ENCODE results near the gene ARPP19. TPM values are rescaled to one million over a fixed set of nuclear protein-coding genes. Genes with fewer than 3 reads are reported as not detected.

ARPP19 gene
- polyA plus RNA-seq, 1 donor from 2014 or later, result 254 TPM

DNA sequence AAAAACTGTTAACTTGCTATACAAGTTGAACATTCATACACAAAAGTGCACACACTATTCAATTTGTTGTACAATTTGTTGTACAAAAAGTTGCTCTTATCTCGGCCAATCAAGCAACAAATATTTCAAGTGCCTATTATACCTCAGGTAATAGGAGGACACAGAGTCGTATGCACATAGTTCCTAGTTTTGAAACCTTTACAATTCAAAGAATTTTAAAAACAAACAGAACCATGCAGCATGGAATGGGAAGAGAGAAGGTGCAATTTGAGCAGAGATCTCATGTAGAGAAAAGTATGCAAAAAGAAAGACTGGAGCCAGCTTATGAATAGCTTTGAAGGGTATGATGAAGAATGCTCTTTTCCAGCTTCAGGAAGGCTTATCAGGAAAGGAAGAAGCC, 46.5 kb upstream of the ARPP19 start:
- Histone ChIP-seq H3K79me2 (replicated peaks; ENCODE audit: insufficient read depth, low read length) (no peaks in the 10 kb centered on the region), H3K36me3 (ENCODE audit: insufficient read depth, low read length) (no peaks in the 10 kb centered on the region), H3K4me2 (ENCODE audit: low read length) (no peak overlapping the region), H2AFZ (ENCODE audit: low read depth, low read length) (no peak overlapping the region), H4K20me1 (ENCODE audit: insufficient read depth) (no peaks in the 10 kb centered on the region), H3K9me3 (ENCODE audit: low read length) (no peaks in the 10 kb centered on the region), H3K27me3 (ENCODE audit: insufficient read depth, low read depth, low read length) (no peaks in the 10 kb centered on the region), H3K4me3 (ENCODE audit: low read length) (no peak overlapping the region), H3K27ac (ENCODE audit: low read length) (no peak overlapping the region), H3K9ac (ENCODE audit: low read length) (no peak overlapping the region), H3K9me2 (ENCODE audit: insufficient read depth, low read length) (no peaks in the 10 kb centered on the region), H3F3A (ENCODE audit: insufficient read depth, low read length, poor library complexity, severe bottlenecking) (no peaks in the 10 kb centered on the region)
- TF ChIP-seq EZH2 (IDR thresholded peaks at IDR 0.05; ENCODE audit: borderline replicate concordance, insufficient read depth, low read length, poor library complexity, severe bottlenecking) (no peak), MXI1 (conservative IDR thresholded peaks at IDR 0.05; ENCODE audit: poor library complexity, severe bottlenecking) (no peak), RAD21 (conservative IDR thresholded peaks at IDR 0.05) (no peak), POLR2AphosphoS5 (IDR thresholded peaks at IDR 0.05) (no peak), EP300 (conservative IDR thresholded peaks at IDR 0.05; ENCODE audit: poor library complexity, severe bottlenecking) (no peak), TAF1 (IDR thresholded peaks at IDR 0.05; ENCODE audit: low read depth) (no peak), SMC3 (conservative IDR thresholded peaks at IDR 0.05; ENCODE audit: poor library complexity) (no peak)
- TF ChIP-seq, protein P1, sequence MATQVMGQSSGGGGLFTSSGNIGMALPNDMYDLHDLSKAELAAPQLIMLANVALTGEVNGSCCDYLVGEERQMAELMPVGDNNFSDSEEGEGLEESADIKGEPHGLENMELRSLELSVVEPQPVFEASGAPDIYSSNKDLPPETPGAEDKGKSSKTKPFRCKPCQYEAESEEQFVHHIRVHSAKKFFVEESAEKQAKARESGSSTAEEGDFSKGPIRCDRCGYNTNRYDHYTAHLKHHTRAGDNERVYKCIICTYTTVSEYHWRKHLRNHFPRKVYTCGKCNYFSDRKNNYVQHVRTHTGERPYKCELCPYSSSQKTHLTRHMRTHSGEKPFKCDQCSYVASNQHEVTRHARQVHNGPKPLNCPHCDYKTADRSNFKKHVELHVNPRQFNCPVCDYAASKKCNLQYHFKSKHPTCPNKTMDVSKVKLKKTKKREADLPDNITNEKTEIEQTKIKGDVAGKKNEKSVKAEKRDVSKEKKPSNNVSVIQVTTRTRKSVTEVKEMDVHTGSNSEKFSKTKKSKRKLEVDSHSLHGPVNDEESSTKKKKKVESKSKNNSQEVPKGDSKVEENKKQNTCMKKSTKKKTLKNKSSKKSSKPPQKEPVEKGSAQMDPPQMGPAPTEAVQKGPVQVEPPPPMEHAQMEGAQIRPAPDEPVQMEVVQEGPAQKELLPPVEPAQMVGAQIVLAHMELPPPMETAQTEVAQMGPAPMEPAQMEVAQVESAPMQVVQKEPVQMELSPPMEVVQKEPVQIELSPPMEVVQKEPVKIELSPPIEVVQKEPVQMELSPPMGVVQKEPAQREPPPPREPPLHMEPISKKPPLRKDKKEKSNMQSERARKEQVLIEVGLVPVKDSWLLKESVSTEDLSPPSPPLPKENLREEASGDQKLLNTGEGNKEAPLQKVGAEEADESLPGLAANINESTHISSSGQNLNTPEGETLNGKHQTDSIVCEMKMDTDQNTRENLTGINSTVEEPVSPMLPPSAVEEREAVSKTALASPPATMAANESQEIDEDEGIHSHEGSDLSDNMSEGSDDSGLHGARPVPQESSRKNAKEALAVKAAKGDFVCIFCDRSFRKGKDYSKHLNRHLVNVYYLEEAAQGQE (IDR thresholded peaks at IDR 0.05; ENCODE audit: borderline replicate concordance), result no peak
- TF ChIP-seq, protein P2, sequence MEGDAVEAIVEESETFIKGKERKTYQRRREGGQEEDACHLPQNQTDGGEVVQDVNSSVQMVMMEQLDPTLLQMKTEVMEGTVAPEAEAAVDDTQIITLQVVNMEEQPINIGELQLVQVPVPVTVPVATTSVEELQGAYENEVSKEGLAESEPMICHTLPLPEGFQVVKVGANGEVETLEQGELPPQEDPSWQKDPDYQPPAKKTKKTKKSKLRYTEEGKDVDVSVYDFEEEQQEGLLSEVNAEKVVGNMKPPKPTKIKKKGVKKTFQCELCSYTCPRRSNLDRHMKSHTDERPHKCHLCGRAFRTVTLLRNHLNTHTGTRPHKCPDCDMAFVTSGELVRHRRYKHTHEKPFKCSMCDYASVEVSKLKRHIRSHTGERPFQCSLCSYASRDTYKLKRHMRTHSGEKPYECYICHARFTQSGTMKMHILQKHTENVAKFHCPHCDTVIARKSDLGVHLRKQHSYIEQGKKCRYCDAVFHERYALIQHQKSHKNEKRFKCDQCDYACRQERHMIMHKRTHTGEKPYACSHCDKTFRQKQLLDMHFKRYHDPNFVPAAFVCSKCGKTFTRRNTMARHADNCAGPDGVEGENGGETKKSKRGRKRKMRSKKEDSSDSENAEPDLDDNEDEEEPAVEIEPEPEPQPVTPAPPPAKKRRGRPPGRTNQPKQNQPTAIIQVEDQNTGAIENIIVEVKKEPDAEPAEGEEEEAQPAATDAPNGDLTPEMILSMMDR (IDR thresholded peaks at IDR 0.05; ENCODE audit: poor library complexity, severe bottlenecking), result no peak

DNA sequence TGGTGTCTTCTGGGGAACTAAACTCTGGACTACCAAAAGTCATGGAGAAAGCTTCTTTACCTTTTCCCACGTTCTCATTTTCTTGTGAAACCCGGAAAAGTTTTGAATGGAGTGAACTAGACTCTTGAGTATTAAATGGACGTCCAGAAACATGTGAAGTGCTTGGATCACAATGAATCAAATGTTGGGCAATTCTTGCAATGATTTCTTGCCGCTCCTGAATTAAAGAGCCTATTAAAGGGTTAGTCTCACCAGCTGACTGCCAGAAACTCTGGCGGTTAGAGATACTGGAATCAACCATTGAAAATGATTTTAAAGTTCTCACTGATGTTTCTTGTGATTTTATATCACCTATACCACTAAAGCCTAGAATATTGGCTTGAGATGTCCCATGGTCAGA, 40.8 kb upstream of the ARPP19 start:
- no peaks in the 10 kb centered on the region for H3K79me2 ChIP-seq (replicated peaks; ENCODE audit: insufficient read depth, low read length)
- no peaks in the 10 kb centered on the region for H3F3A ChIP-seq (ENCODE audit: insufficient read depth, low read length, poor library complexity, severe bottlenecking)
- no peak overlapping the region for H3K4me2 ChIP-seq (ENCODE audit: low read length)
- H3K4me3 ChIP-seq (ENCODE audit: low read length), result no peak overlapping the region
- no peak overlapping the region for H2AFZ ChIP-seq (ENCODE audit: low read depth, low read length)
- H3K27me3 ChIP-seq (ENCODE audit: insufficient read depth, low read depth, low read length), result no peaks in the 10 kb centered on the region
- H3K27ac ChIP-seq (ENCODE audit: low read length), result no peak overlapping the region
- peaks cover 13% of the 10 kb centered on the region for H3K36me3 ChIP-seq (ENCODE audit: insufficient read depth, low read length)
- H4K20me1 ChIP-seq (ENCODE audit: insufficient read depth), result no peaks in the 10 kb centered on the region
- no peak overlapping the region for H3K9ac ChIP-seq (ENCODE audit: low read length)
- H3K9me2 ChIP-seq (ENCODE audit: insufficient read depth, low read length), result no peaks in the 10 kb centered on the region
- no peak for TF ChIP-seq EP300 (conservative IDR thresholded peaks at IDR 0.05; ENCODE audit: poor library complexity, severe bottlenecking)
- no peak for TF ChIP-seq MXI1 (conservative IDR thresholded peaks at IDR 0.05; ENCODE audit: poor library complexity, severe bottlenecking)
- TF ChIP-seq TAF1 (IDR thresholded peaks at IDR 0.05; ENCODE audit: low read depth), result no peak
- TF ChIP-seq, protein P2 (IDR thresholded peaks at IDR 0.05; ENCODE audit: poor library complexity, severe bottlenecking), result no peak
- no peak for TF ChIP-seq SMC3 (conservative IDR thresholded peaks at IDR 0.05; ENCODE audit: poor library complexity)
- TF ChIP-seq, protein P1 (IDR thresholded peaks at IDR 0.05; ENCODE audit: borderline replicate concordance), result no peak
- no peak for TF ChIP-seq EZH2 (IDR thresholded peaks at IDR 0.05; ENCODE audit: borderline replicate concordance, insufficient read depth, low read length, poor library complexity, severe bottlenecking)
- TF ChIP-seq RAD21 (conservative IDR thresholded peaks at IDR 0.05), result no peak
- TF ChIP-seq POLR2AphosphoS5 (IDR thresholded peaks at IDR 0.05), result no peak
- no peaks in the 10 kb centered on the region for H3K9me3 ChIP-seq (ENCODE audit: low read length)
